ENCODE results near the gene FIGLA.

Gene FIGLA

DNA sequence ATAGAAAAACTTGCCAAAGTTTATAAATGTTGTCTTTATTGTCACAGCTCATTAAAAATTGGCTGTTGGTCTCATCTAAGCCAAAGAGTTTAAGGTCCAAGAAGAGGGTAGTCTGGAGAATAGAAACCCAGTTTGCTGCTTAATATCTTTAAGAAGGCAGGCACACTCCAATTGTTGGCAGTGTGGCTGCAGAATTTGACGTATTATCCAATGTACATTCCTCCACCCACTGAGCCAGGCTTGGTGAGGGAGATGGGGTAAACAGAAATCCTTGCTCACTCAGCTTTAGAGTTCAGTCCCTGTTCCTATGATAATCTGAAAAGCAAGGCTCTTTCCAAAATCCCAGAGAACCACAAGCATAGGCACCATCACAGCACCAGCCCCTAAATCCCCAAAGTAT is 11.8 kb downstream of the FIGLA start:
- no peak overlapping the region for H3K27ac Mint-ChIP-seq (ENCODE audit: low read depth)
- DNase-seq (ENCODE audit: low spot score in 2 of 2) (no peak), ATAC-seq (replicated peaks; ENCODE audit: extremely low read depth, poor library complexity, severe bottlenecking) (no peak)
- no peaks in the 10 kb centered on the region for H3K36me3 Mint-ChIP-seq (ENCODE audit: insufficient read depth)
- peaks cover 2% of the 10 kb centered on the region for H3K9me3 Mint-ChIP-seq
- peaks cover 60% of the 10 kb centered on the region for H3K27me3 Mint-ChIP-seq
- no peak overlapping the region for H3K4me3 Mint-ChIP-seq
- H3K4me1 Mint-ChIP-seq: no peaks in the 10 kb centered on the region

DNA sequence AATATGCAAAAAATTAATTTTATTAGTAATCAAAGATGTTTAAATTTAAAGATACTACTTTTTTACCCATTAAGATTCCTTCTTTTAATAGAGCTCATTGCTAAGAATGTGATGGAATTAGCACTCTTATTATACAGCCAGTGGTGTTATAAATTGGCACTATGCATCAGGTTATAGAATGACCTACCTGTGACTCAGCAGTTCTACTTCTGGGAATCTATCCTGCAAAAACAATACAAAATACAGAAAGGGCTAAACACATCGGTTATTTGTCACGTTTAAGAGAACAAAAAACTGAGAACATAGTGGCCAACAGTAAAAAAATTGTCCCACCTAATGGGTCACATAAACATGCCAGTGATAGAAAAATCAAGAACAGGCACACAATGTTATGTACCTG is 13.0 kb downstream of the FIGLA start:
- DNase-seq (ENCODE audit: low spot score in 2 of 2) (no peak), ATAC-seq (replicated peaks; ENCODE audit: extremely low read depth, poor library complexity, severe bottlenecking) (no peak)
- no peak overlapping the region for H3K27ac Mint-ChIP-seq (ENCODE audit: low read depth)
- no peaks in the 10 kb centered on the region for H3K36me3 Mint-ChIP-seq (ENCODE audit: insufficient read depth)
- no peak overlapping the region for H3K4me3 Mint-ChIP-seq
- H3K9me3 Mint-ChIP-seq: peaks cover 5% of the 10 kb centered on the region
- peaks cover 72% of the 10 kb centered on the region for H3K27me3 Mint-ChIP-seq
- H3K4me1 Mint-ChIP-seq: no peaks in the 10 kb centered on the region

DNA sequence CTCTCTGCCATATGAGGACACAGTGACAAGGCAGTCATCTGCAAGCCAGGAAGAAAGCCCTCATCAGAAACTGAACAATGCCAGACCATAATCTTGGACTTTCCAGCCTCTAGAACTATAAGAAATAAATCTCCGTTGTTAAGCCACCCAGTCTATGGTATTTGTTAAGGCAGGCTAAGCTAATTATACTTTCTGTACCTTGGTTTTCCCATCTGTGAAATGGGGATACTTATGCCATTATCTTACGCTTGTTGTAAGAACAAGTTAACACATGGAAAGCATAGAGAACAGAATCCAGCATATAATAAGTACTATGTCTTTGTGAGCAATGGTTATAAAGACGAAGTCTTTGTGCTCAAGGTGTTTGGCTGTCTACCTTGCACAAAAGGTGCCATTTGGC is 14.2 kb downstream of the FIGLA start:
- ATAC-seq (replicated peaks; ENCODE audit: extremely low read depth, poor library complexity, severe bottlenecking): no peak
- Mint-ChIP-seq H3K27ac (ENCODE audit: low read depth) (no peak overlapping the region), H3K36me3 (ENCODE audit: insufficient read depth) (no peaks in the 10 kb centered on the region), H3K9me3 (peaks cover 5% of the 10 kb centered on the region), H3K27me3 (peaks cover 84% of the 10 kb centered on the region), H3K4me3 (no peak overlapping the region), H3K4me1 (no peaks in the 10 kb centered on the region)
- no peak for DNase-seq (ENCODE audit: low spot score in 2 of 2)

- DNase-seq (ENCODE audit: low spot score in 2 of 2) (no peak), ATAC-seq (replicated peaks; ENCODE audit: extremely low read depth, poor library complexity, severe bottlenecking) (no peak)
- H3K27ac Mint-ChIP-seq (ENCODE audit: low read depth): no peak overlapping the region
- peaks cover 5% of the 10 kb centered on the region for H3K9me3 Mint-ChIP-seq
- H3K36me3 Mint-ChIP-seq (ENCODE audit: insufficient read depth): no peaks in the 10 kb centered on the region
- no peak overlapping the region for H3K4me3 Mint-ChIP-seq
- peaks cover 87% of the 10 kb centered on the region for H3K27me3 Mint-ChIP-seq
- no peaks in the 10 kb centered on the region for H3K4me1 Mint-ChIP-seq
Measured at GRCh38 chr2:70775141-70775540, 15.3 kb downstream of the FIGLA start.

DNA sequence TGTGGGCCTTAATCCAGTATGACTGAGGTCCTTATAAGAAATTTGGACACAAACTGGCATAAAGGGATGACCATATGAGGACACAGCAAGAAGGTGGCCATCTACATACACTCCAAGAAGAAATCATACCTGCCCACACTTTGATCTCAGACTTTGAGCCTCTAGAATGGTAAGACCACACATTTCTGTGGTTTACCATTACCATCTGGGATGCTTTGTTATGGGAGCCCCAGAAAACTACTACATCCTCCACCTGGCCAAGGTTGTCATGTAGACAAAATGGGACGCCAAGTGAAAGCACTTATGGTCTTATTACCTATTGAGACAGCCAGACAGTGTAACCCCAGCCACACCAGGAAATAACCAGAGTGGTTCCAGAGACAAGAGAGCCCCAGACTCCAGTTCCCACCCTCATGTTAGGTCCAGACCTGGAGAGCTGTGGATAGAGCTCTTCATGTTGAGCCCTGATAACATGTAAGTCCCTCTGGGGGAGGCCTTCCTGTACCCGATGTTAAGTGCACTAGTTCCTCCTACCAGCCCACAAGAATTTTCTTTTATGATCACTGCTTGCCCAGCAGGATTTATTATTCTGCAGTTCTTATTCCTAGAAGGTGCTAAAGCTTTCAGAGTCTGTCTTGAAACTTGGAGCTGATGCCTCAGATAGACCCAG is 17.8 kb downstream of the FIGLA start:
- Mint-ChIP-seq H3K27me3 (peaks cover 88% of the 10 kb centered on the region), H3K27ac (ENCODE audit: low read depth) (no peak overlapping the region), H3K9me3 (peaks cover 5% of the 10 kb centered on the region), H3K36me3 (ENCODE audit: insufficient read depth) (peaks cover 3% of the 10 kb centered on the region), H3K4me1 (peaks cover 11% of the 10 kb centered on the region), H3K4me3 (no peak overlapping the region)
- no peak for DNase-seq (ENCODE audit: low spot score in 2 of 2)
- ATAC-seq (replicated peaks; ENCODE audit: extremely low read depth, poor library complexity, severe bottlenecking): no peak

GRCh38 chr2:70771446-70771845 is 19.0 kb downstream of the FIGLA start:
- Mint-ChIP-seq H3K36me3 (ENCODE audit: insufficient read depth) (peaks cover 3% of the 10 kb centered on the region), H3K9me3 (peaks cover 5% of the 10 kb centered on the region), H3K4me1 (peaks cover 19% of the 10 kb centered on the region), H3K27ac (ENCODE audit: low read depth) (no peak overlapping the region), H3K4me3 (no peak overlapping the region), H3K27me3 (peaks cover 93% of the 10 kb centered on the region)
- DNase-seq (ENCODE audit: low spot score in 2 of 2) (no peak), ATAC-seq (replicated peaks; ENCODE audit: extremely low read depth, poor library complexity, severe bottlenecking) (no peak)

GRCh38 chr2:70769450-70769849 is 21.0 kb downstream of the FIGLA start:
- ATAC-seq (replicated peaks; ENCODE audit: extremely low read depth, poor library complexity, severe bottlenecking) (no peak), DNase-seq (ENCODE audit: low spot score in 2 of 2) (no peak)
- peaks cover 21% of the 10 kb centered on the region for H3K4me1 Mint-ChIP-seq
- peak overlapping the region; percentile 76 for H3K4me3 Mint-ChIP-seq
- peaks cover 3% of the 10 kb centered on the region for H3K36me3 Mint-ChIP-seq (ENCODE audit: insufficient read depth)
- H3K27me3 Mint-ChIP-seq: peaks cover 93% of the 10 kb centered on the region
- peaks cover 5% of the 10 kb centered on the region for H3K9me3 Mint-ChIP-seq
- no peak overlapping the region for H3K27ac Mint-ChIP-seq (ENCODE audit: low read depth)

DNA sequence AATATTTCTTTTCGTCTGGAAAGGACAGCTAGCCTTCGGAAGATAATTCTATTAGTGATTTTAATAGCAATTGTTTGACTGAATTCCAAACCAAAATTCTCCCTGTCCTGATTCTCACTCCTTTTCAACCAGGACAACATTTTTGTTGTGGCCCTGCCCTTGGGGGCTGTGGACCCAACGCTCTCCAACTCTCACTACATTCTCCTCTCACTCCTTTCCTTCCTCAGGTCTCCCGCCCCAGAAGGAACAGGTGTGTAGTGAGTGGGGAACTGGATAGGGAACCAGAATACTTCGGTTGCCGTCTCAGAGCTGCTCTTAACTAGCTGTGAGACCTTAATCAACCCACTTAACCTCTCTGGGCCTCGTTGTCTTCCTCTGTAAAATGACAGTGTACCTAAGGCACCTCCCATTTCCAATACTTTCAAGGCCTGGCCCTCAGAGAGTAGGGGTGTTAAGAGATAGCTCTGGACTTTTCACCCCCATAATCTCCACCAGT is 21.8 kb downstream of the FIGLA start:
- ATAC-seq (replicated peaks; ENCODE audit: extremely low read depth, poor library complexity, severe bottlenecking): no peak
- Mint-ChIP-seq H3K27me3 (peaks cover 91% of the 10 kb centered on the region), H3K4me3 (peak overlapping the region; percentile 76), H3K9me3 (peaks cover 2% of the 10 kb centered on the region), H3K36me3 (ENCODE audit: insufficient read depth) (peaks cover 3% of the 10 kb centered on the region), H3K4me1 (peaks cover 21% of the 10 kb centered on the region), H3K27ac (ENCODE audit: low read depth) (peak overlapping the region; percentile 57)
- no peak for DNase-seq (ENCODE audit: low spot score in 2 of 2)

DNA sequence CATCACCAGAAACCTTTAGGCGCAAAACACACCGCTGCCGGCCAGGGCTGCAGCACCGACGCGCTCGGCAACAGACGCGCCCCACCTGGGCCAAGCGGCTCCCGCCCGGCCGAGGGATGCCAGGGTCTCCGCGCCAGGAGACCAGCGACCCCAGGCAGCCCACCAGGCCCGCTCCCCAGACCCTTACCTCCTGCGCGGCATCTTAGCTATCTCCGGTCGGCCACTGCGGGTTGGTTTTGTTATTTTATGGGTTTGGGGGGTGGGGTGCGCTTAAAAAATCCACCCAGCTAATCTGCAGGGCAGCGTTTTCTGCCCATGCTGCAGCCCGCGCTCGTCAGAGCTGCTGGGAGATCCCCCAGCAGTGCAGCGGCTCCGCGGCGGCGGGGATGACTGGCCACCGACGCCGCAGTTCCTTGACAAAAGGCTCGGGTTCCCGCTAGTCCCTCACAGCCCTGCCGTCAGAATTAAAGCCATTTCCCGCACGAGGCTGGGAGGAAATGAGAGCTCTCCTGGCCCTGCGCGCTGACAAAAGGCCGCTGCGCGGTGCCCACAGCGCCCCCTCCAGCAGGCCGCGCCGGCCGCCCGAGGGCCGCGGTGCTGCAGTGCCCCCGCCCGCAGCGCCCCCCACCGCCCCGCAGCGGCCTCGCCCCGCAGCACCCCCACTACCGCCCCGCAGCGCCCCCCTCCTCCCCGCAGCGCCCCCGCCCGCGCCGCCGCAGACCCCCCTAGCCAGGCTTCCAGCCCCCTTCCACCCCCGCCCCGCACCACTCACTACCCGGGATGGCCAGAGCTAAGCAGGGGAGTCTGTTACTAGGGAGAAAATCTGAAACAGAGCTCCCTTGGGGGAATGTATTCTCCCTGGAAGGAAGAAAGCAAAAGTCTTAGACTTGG is 22.5 kb downstream of the FIGLA start, which contains the start of gene ADD2:
Gene ADD2, minus strand, starts transcription at position 502 of the 891 bp plus-strand sequence. CDS start 61,792 bp downstream, outside the sequence.
- peaks cover 89% of the 10 kb centered on the region for H3K27me3 Mint-ChIP-seq

GRCh38 chr2:70767079-70767698 is 23.3 kb downstream of the FIGLA start:
- Mint-ChIP-seq H3K4me1 (peaks cover 21% of the 10 kb centered on the region), H3K27me3 (peaks cover 89% of the 10 kb centered on the region), H3K9me3 (no peaks in the 10 kb centered on the region), H3K4me3 (peak overlapping the region; percentile 75), H3K36me3 (ENCODE audit: insufficient read depth) (peaks cover 3% of the 10 kb centered on the region), H3K27ac (ENCODE audit: low read depth) (no peak overlapping the region)
- peak; percentile 15 for ATAC-seq (replicated peaks; ENCODE audit: extremely low read depth, poor library complexity, severe bottlenecking)
- DNase-seq (ENCODE audit: low spot score in 2 of 2): no peak

More for the DNA sequence above, 22.5 kb downstream of the FIGLA start, which contains the start of gene ADD2:
- H3K4me1 Mint-ChIP-seq: peaks cover 21% of the 10 kb centered on the region
- H3K4me3 Mint-ChIP-seq: peak within 1 kb of the TSS; percentile 76
- peak in 1 of 2 donors; percentile 10 for DNase-seq (ENCODE audit: low spot score in 2 of 2)
- peak; percentile 73 for ATAC-seq (replicated peaks; ENCODE audit: extremely low read depth, poor library complexity, severe bottlenecking)
- no peaks in the 10 kb centered on the region for H3K9me3 Mint-ChIP-seq
- peak within 1 kb of the TSS; percentile 57 for H3K27ac Mint-ChIP-seq (ENCODE audit: low read depth)
- peaks cover 3% of the 10 kb centered on the region for H3K36me3 Mint-ChIP-seq (ENCODE audit: insufficient read depth)

DNA sequence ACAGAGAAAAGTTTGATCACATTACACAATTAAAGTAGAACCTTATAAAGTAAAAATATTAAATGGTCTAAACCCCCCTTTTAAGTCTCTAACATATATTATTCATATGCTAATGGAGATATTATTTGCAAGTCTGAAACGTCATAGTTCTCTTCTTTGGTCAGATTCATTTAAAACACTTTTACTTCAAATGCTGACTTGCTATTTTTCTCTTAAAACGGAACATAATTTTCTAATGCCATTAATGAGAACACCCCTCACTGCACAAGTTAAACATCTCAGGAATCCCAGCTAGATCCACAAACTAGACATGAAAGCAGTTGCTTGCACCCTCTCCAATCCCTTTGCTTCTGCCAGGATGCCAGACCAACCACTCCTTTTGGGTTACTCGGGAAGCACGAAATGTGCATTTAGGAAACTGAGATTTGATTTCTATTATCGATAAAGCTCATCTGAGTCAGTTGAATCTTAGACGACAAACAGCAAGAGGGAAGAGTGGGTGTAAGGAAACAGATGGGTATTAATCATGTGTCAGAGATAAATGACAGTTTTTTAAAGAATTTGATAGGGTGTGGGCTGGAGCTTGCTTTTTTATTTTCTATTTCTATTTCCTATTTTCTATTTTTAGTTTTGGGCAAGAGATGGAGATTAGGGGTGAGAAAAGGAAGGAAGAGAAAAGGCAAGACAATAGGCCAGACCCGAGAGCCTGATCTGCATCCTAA is 23.9 kb downstream of the FIGLA start:
- Mint-ChIP-seq H3K27ac (ENCODE audit: low read depth) (no peak overlapping the region), H3K4me3 (peak overlapping the region; percentile 75), H3K9me3 (no peaks in the 10 kb centered on the region), H3K4me1 (peaks cover 21% of the 10 kb centered on the region), H3K27me3 (peaks cover 89% of the 10 kb centered on the region), H3K36me3 (ENCODE audit: insufficient read depth) (peaks cover 3% of the 10 kb centered on the region)
- DNase-seq (ENCODE audit: low spot score in 2 of 2) (no peak), ATAC-seq (replicated peaks; ENCODE audit: extremely low read depth, poor library complexity, severe bottlenecking) (no peak)

- no peak for DNase-seq (ENCODE audit: low spot score in 2 of 2)
- Mint-ChIP-seq H3K27me3 (peaks cover 89% of the 10 kb centered on the region), H3K36me3 (ENCODE audit: insufficient read depth) (peaks cover 3% of the 10 kb centered on the region), H3K4me3 (no peak overlapping the region), H3K27ac (ENCODE audit: low read depth) (no peak overlapping the region), H3K9me3 (no peaks in the 10 kb centered on the region), H3K4me1 (peaks cover 21% of the 10 kb centered on the region)
- no peak for ATAC-seq (replicated peaks; ENCODE audit: extremely low read depth, poor library complexity, severe bottlenecking)
Measured at GRCh38 chr2:70765507-70765906, 24.9 kb downstream of the FIGLA start.

Data from central memory CD8-positive, alpha-beta T cell (primary cell).